Thyroid gland (tissue), 4 donors: Measurements from ENCODE around the gene GIMAP1. TPM values are rescaled to one million over a fixed set of nuclear protein-coding genes. Genes with fewer than 3 reads are reported as not detected.

Experiments
- DNase-seq, 2 donors: peaks; one replicate each; pipeline ENCODE4 v3.0.0-alpha.2; 2019
- H3K27ac ChIP-seq, 3 donors: fragments of 200-600 bp; sonication (generic); 1 replicate in 2 of 3; 2 replicates in 1 of 3; pipeline ENCODE4 v1.5.1; 2016 to 2019; ENCODE audit warnings: mild to moderate bottlenecking in 1 of 3, moderate library complexity in 1 of 3
- H3K27me3 ChIP-seq: fragments of 200-600 bp; sonication (generic); one replicate; pipeline ENCODE4 v1.5.1; 2019
- H3K36me3 ChIP-seq, 2 donors: fragments of 200-600 bp; sonication (generic); one replicate each; pipeline ENCODE4 v1.5.1; 2016 to 2019
- H3K4me1 ChIP-seq, 2 donors: fragments of 200-600 bp; sonication (generic); one replicate each; pipeline ENCODE4 v1.5.1; 2017 to 2019
- H3K4me3 ChIP-seq, 3 donors: fragments of 200-600 bp; sonication (generic); replicated peaks in 1 of 3; 1 replicate in 2 of 3; 2 replicates in 1 of 3; pipeline ENCODE4 v1.5.1; 2016; ENCODE audit warnings: mild to moderate bottlenecking in 1 of 3
- H3K9me3 ChIP-seq: fragments of 200-600 bp; sonication (generic); one replicate; pipeline ENCODE4 v1.5.1; 2017
- POLR2A ChIP-seq, 2 donors: fragments of 450-650 bp; IDR thresholded peaks; one replicate each; pipeline ENCODE4 v1.6.1; 2017; ENCODE audit warnings: antibody characterized with exemption in 2 of 2, mild to moderate bottlenecking in 2 of 2, moderate library complexity in 1 of 2
- WGBS, 2 donors: methylation state at CpG; one replicate each; pipeline ENCODE4 v1.1.5; 2017; 5-methylcytosine and 5-hydroxymethylcytosine counted together
- intact Hi-C: fragments of 100-400 bp; cut with DNase I; formaldehyde crosslinking; loops from one replicate; pipeline ENCODE4 v1.15.1; 2023
- total RNA-seq, 4 donors: library from RNA; depleted of rRNA; stranded (reverse); fragments of >200 nt; gene quantifications; one replicate each; pipeline ENCODE4 v1.2.3, GENCODE V29; 2016
- TF ChIP-seq, protein P1 (sequence below), 6 experiments: fragments of 200-600 bp in 3 of 6; fragments of 450-650 bp in 3 of 6; sonication (generic) in 3 of 6; IDR thresholded peaks; one replicate each; pipeline ENCODE4 v1.5.1; 2016 to 2019; ENCODE audit warnings: antibody characterized with exemption in 6 of 6, mild to moderate bottlenecking in 2 of 6, inconsistent platforms in 1 of 6, moderate library complexity in 1 of 6

GIMAP1 gene
- total RNA-seq, 4 donors from 2014 or later: 6.7 to 23.6 (median 9.6) TPM

DNA sequence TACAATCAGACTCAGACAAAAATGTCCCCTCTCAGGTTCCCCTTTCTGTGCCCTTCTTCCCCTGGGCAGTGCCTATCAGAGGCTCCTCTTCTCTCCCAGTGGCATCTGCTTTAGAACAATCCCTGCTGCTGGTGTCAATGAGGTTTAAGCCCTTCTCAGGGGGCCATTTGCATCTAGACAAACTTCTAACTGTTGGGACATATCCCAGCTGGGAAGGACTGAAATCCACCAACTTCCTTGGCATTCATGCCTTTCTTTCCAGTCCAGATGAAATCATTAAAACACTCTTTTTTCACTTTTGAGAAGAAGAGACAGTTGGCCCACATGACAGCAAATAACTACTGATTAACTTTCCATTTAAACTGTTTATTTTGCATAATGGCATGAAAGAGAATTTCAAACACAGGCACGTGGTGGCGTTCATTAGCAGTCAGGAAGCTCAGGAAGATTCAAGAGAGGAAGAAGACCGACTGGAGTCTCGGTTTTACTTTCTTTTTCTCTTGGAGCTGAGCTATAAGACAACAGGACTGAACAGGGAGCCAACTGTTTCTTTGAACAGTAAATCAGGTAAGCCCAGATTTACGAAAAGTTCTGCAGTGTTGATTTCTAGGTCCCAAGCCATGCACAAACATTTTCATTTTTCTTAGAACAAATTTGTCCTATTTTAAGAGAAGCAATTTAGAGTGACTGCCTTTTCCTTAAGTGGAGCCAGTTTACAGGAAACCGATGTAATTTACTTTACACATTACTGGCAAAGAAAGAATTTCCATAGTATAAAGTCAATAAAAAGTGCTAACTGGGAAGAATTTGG lies 31.0 kb upstream of the GIMAP1 start, which contains the start of gene GIMAP2:
Gene GIMAP2 (plus strand): TSS at position 488 of the 811 bp plus-strand sequence. CDS start 1,354 bp downstream, outside the sequence.
- intact Hi-C loops: no loop called here
- Histone ChIP-seq H3K9me3 (no peaks in the 10 kb centered on the region), H3K36me3 (no peaks in the 10 kb centered on the region), H3K4me3 (peak within 1 kb of the TSS in 2 of 3 donors; percentile 18 to 20), H3K4me1 (peaks cover 0 to 11% of the 10 kb centered on the region in 2 donors), H3K27ac (peak within 1 kb of the TSS; percentile 61 to 80 (median 68)), H3K27me3 (no peaks in the 10 kb centered on the region)
- DNase-seq: no peak
- TF ChIP-seq, protein P1, sequence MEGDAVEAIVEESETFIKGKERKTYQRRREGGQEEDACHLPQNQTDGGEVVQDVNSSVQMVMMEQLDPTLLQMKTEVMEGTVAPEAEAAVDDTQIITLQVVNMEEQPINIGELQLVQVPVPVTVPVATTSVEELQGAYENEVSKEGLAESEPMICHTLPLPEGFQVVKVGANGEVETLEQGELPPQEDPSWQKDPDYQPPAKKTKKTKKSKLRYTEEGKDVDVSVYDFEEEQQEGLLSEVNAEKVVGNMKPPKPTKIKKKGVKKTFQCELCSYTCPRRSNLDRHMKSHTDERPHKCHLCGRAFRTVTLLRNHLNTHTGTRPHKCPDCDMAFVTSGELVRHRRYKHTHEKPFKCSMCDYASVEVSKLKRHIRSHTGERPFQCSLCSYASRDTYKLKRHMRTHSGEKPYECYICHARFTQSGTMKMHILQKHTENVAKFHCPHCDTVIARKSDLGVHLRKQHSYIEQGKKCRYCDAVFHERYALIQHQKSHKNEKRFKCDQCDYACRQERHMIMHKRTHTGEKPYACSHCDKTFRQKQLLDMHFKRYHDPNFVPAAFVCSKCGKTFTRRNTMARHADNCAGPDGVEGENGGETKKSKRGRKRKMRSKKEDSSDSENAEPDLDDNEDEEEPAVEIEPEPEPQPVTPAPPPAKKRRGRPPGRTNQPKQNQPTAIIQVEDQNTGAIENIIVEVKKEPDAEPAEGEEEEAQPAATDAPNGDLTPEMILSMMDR (IDR thresholded peaks at IDR 0.05): no peak
- 18 to 25% methylated on average over 6 of the region's 6 CpGs for WGBS, 2 donors

DNA sequence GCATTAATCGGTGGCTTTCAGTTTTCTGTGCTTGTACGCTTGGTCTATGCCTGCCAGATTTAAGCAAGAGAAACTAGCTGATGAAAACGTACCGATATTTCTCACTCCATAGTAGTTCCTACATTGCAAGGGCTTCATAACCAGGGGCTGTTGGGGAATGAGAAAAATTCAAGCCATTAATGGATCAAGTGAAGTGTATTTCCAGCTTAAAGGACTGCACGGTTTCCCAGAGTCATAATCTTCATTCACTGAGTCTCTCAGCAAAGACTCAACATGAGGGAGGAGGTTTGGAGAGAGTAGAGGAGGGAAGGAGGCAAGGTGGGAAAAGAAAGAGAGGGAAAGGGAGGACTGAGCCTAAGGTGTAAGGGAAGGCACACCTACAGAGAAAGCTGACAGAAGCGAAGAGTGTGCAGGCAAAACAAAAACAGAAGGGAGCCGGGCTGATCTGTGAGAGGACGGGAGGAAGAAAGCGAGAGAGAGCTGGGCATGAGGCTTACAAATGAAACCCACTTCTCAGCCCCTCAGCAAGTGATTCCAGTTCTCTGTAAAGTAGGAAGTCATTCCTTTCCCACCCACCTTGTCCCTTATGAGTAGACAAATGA lies 30.3 kb upstream of the GIMAP1 start:
- Histone ChIP-seq H3K4me3 (peak overlapping the region in 2 of 3 donors; percentile 18 to 20), H3K27me3 (no peaks in the 10 kb centered on the region), H3K9me3 (no peaks in the 10 kb centered on the region), H3K36me3 (no peaks in the 10 kb centered on the region), H3K4me1 (peaks cover 0 to 11% of the 10 kb centered on the region in 2 donors), H3K27ac (peak overlapping the region; percentile 61 to 80 (median 68))
- no peak for DNase-seq
- intact Hi-C loops: no loop called here
- WGBS, 2 donors: 62 to 64% methylated on average over 8 to 9 of the region's 9 CpGs
- TF ChIP-seq POLR2A (IDR thresholded peaks at IDR 0.05): no peak
- TF ChIP-seq, protein P1 (IDR thresholded peaks at IDR 0.05): no peak

DNA sequence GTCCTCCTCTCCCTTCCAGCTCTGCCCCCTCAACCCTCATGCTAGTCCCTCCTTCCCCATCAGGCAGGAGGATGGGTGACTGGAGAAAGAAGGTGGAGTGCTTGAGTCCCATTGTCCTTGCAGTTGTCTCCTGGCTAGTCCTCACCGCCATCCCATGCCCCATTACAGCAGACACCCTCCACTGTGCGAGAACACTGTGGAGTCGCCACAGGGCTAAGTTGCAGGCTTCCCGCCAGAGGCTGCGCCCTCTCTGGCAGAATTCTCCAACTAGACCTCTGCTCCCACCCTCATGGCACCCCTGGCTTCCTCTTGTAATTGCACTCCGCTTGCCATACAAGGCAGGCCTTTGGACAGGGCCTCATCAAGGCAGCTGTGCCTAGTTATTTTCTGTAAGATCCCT lies 27.8 kb upstream of the GIMAP1 start:
- no peak for TF ChIP-seq POLR2A (IDR thresholded peaks at IDR 0.05)
- TF ChIP-seq, protein P1 (IDR thresholded peaks at IDR 0.05): no peak
- no peak overlapping the region for H3K27ac ChIP-seq
- intact Hi-C loops: no loop called here
- H3K4me1 ChIP-seq: peaks cover 0 to 11% of the 10 kb centered on the region in 2 donors
- H3K27me3 ChIP-seq: no peaks in the 10 kb centered on the region
- H3K36me3 ChIP-seq: no peaks in the 10 kb centered on the region
- no peak for DNase-seq
- H3K4me3 ChIP-seq: no peak overlapping the region
- H3K9me3 ChIP-seq: no peaks in the 10 kb centered on the region
- WGBS, 2 donors: 93 to 96% methylated on average over 6 of the region's 6 CpGs

DNA sequence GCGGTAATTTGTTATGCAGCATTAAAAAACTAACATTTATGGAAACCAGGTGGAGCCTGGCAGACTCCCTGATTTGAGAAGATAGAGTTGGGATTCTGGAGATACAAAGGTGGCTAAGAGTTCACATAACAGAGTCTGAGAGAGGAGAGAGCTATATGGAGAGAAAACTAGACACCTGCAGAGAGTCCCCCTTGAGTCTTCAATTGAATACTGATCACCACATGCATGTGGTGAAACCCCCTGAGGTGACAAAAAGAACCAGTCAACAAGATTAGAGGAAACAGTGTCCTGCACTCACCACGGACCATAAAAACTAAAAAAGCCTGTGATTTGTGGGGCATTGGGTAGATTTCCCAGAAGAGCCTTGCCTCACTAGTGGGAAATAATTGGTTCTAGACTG lies 20.8 kb upstream of the GIMAP1 start:
- Histone ChIP-seq H3K27ac (no peak overlapping the region), H3K4me3 (no peak overlapping the region), H3K4me1 (no peaks in the 10 kb centered on the region), H3K36me3 (no peaks in the 10 kb centered on the region), H3K27me3 (no peaks in the 10 kb centered on the region), H3K9me3 (no peaks in the 10 kb centered on the region)
- TF ChIP-seq, protein P1 (IDR thresholded peaks at IDR 0.05): no peak
- TF ChIP-seq POLR2A (IDR thresholded peaks at IDR 0.05): no peak
- DNase-seq: no peak
- intact Hi-C loops: no loop called here
- WGBS, 2 donors: 41 to 67% methylated on average over 2 of the region's 2 CpGs

DNA sequence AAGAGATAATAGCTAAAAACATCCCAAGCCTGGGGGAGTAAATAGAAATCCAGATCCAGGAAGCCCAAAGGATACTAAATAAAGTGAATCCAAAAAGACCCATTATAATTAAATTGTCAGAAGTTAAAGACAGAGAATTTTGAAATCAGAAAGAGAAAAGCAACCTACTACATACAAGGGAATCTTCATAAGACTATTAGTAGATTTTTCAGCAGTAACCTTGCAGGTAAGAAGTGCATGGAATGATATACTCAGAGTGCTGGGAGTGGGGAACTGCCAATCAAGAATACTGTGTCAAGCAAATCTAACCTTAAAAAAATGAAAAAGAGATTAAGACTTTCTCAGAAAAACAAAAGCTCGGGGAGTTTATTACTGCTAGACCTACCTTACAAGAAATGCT lies 13.2 kb upstream of the GIMAP1 start:
- TF ChIP-seq, protein P1 (IDR thresholded peaks at IDR 0.05): no peak
- no peak for TF ChIP-seq POLR2A (IDR thresholded peaks at IDR 0.05)
- no peaks in the 10 kb centered on the region for H3K9me3 ChIP-seq
- intact Hi-C loops: no loop called here

More for the DNA sequence above, 13.2 kb upstream of the GIMAP1 start:
- 89 to 93% methylated on average over 1 of the region's 1 CpG for WGBS, 2 donors
- DNase-seq: no peak
- Histone ChIP-seq H3K4me3 (no peak overlapping the region), H3K36me3 (no peaks in the 10 kb centered on the region), H3K4me1 (no peaks in the 10 kb centered on the region), H3K27ac (no peak overlapping the region), H3K27me3 (no peaks in the 10 kb centered on the region)
